HG03354 (cell line): Measurements from ENCODE around the gene PHRF1.
A peak's percentile ranks its signal among the peaks of the same experiment; 100 is the strongest.

Experiments used
- ATAC-seq: cut with Tn5 transposase; IDR thresholded peaks from one replicate; pipeline ENCODE4 v1.9.1; 2021; ENCODE audit warnings: mild to moderate bottlenecking; ENCODE audit not compliant: unreplicated experiment, poor library complexity, severe bottlenecking

Gene PHRF1

GRCh38 chr11:613369-613968, 37.2 kb downstream of the PHRF1 start:
- ATAC-seq, result no peak

GRCh38 chr11:614021-614622, 37.9 kb downstream of the PHRF1 start:
- ATAC-seq, result no peak

GRCh38 chr11:614623-615503, 38.6 kb downstream of the PHRF1 start:
- ATAC-seq, result no peak

GRCh38 chr11:615504-616319, 39.4 kb downstream of the PHRF1 start, which contains the start of gene IRF7:
Gene IRF7, minus strand, starts transcription at chr11:615950. Its CDS starts 586 bp downstream, at chr11:615364.
- peak; percentile 84 for ATAC-seq

GRCh38 chr11:616320-617198, 40.3 kb downstream of the PHRF1 start:
- no peak for ATAC-seq

GRCh38 chr11:617199-617911, 41.1 kb downstream of the PHRF1 start:
- ATAC-seq, result no peak

- ATAC-seq, result no peak
These were observed 41.8 kb downstream of the PHRF1 start for GRCh38 chr11:617912-618682.

GRCh38 chr11:618856-619627, 42.8 kb downstream of the PHRF1 start:
- no peak for ATAC-seq

GRCh38 chr11:619628-620050, 43.4 kb downstream of the PHRF1 start:
- no peak for ATAC-seq

- no peak for ATAC-seq
These were observed 43.9 kb downstream of the PHRF1 start for GRCh38 chr11:620201-620600.

- ATAC-seq, result no peak
These were observed 44.9 kb downstream of the PHRF1 start for GRCh38 chr11:620935-621814.

- ATAC-seq, result no peak
These were observed 45.6 kb downstream of the PHRF1 start for GRCh38 chr11:621838-622237.

GRCh38 chr11:623349-623869, 47.1 kb downstream of the PHRF1 start:
- no peak for ATAC-seq

- no peak for ATAC-seq
These were observed 47.9 kb downstream of the PHRF1 start for GRCh38 chr11:623999-624704.
